K562 (cell line): ENCODE results near the gene CHRNA3. TPM values are rescaled to one million over a fixed set of nuclear protein-coding genes. Genes with fewer than 3 reads are reported as not detected.

Source experiments
- ATAC-seq: fragments of 200-7000 bp; cut with Tn5 transposase; 3 replicates; pipeline ENCODE4 v1.9.1; 2020; ENCODE audit warnings: moderate library complexity
- BruUV-seq: library from RNA; stranded (reverse); fragments of 400-500 nt; replicated peaks from 2 replicates; lab custom pipeline; 2021; lab: Mats Ljungman, UMichigan
- CTCF ChIA-PET: fragments of 300-600 bp; formaldehyde crosslinking; extraction: SDS; loops from one replicate; lab custom pipeline; 2021; ENCODE audit warnings: low intra/inter-chr PET ratio; lab: Yijun Ruan, JAX
- POLR2A ChIA-PET: fragments of 300-600, 350-650 bp; sonication (Branson Sonifier 250); formaldehyde crosslinking; extraction: SDS; loops from one replicate; lab custom pipeline; 2021; ENCODE audit warnings: antibody characterized with exemption, inconsistent platforms; lab: Yijun Ruan, JAX
- DNase-seq, 4 experiments: peaks; one replicate each; pipeline versions ENCODE4 v3.0.0 to v3.0.0-alpha.2; 2011 to 2018; ENCODE audit warnings: low spot score in 3 of 4, mixed read lengths in 3 of 4; ENCODE audit errors: extremely low read depth in 1 of 4
- FAIRE-seq: peaks from 2 replicates; lab custom pipeline; 2011; peaks lifted over from hg19 to GRCh38; lab: Jason Lieb, UNC
- H2AFZ ChIP-seq: 2 replicates; pipeline ENCODE4 v1.6.0; 2011; ENCODE audit warnings: low read depth, low read length, control low read depth, inconsistent platforms
- H3K27ac ChIP-seq: fragments of 200-600 bp; 3 replicates; pipeline ENCODE4 v1.8.0; 2011; ENCODE audit warnings: low read depth, mild to moderate bottlenecking, control low read depth, inconsistent platforms, low read length, moderate library complexity, mixed read lengths; ENCODE audit errors: extremely low read depth
- H3K27me3 ChIP-seq, 2 experiments: fragments of 300-600 bp in 1 of 2; 2 replicates in 1 of 2; 3 replicates in 1 of 2; pipeline versions ENCODE4 v1.6.0 to v1.8.0; 2011; ENCODE audit warnings: inconsistent platforms in 2 of 2, low read length in 2 of 2, mild to moderate bottlenecking in 1 of 2, mixed read lengths in 1 of 2, moderate library complexity in 1 of 2; ENCODE audit not compliant: control insufficient read depth in 2 of 2, insufficient read depth in 2 of 2
- H3K36me3 ChIP-seq: fragments of 300-600 bp; 3 replicates; pipeline ENCODE4 v1.8.0; 2011; ENCODE audit warnings: mild to moderate bottlenecking, low read length, inconsistent platforms; ENCODE audit not compliant: control insufficient read depth, insufficient read depth
- H3K4me1 ChIP-seq, 2 experiments: fragments of 200-600 bp in 1 of 2; replicated peaks in 1 of 2; 2 replicates in 1 of 2; 3 replicates in 1 of 2; pipeline versions ENCODE4 v1.5.1 to v1.8.0; 2011; ENCODE audit warnings: inconsistent platforms in 2 of 2, low read length in 2 of 2, mild to moderate bottlenecking in 1 of 2, mixed read lengths in 1 of 2, moderate library complexity in 1 of 2; ENCODE audit not compliant: control insufficient read depth in 2 of 2, insufficient read depth in 2 of 2
- H3K4me2 ChIP-seq: 2 replicates; pipeline ENCODE4 v1.6.1; 2011; ENCODE audit warnings: low read length, control low read depth, inconsistent platforms, mixed read lengths; ENCODE audit not compliant: insufficient read depth
- H3K4me3 ChIP-seq: fragments of 200-600 bp; sonication (generic), shearing (Covaris generic); 2 replicates; pipeline ENCODE4 v1.5.1; 2016; ENCODE audit warnings: control low read depth, inconsistent platforms
- H3K79me2 ChIP-seq: fragments of 200-600 bp; 3 replicates; pipeline ENCODE4 v1.8.0; 2011; ENCODE audit warnings: low read length, inconsistent platforms; ENCODE audit not compliant: control insufficient read depth, insufficient read depth
- H3K9ac ChIP-seq, 2 experiments: 2 replicates each; pipeline versions ENCODE4 v1.6.0 to v1.6.1; 2011; ENCODE audit warnings: low read depth in 2 of 2, low read length in 2 of 2, control low read depth in 1 of 2, inconsistent platforms in 1 of 2, mild to moderate bottlenecking in 1 of 2, mixed read lengths in 1 of 2; ENCODE audit not compliant: insufficient read depth in 1 of 2
- H3K9me1 ChIP-seq: one replicate; pipeline ENCODE4 v1.6.0; 2011; ENCODE audit warnings: inconsistent platforms, mild to moderate bottlenecking, low read length, moderate library complexity; ENCODE audit not compliant: control insufficient read depth, insufficient read depth
- H3K9me3 ChIP-seq: replicated peaks from 2 replicates; pipeline ENCODE4 v1.5.1; 2011; ENCODE audit warnings: low read depth, low read length, inconsistent platforms; ENCODE audit not compliant: control insufficient read depth, insufficient read depth
- H4K20me1 ChIP-seq: replicated peaks from 2 replicates; pipeline ENCODE4 v1.6.1; 2011; ENCODE audit warnings: low read length, inconsistent platforms, mixed read lengths; ENCODE audit not compliant: control insufficient read depth, insufficient read depth
- ETS2 ChIP-seq: IDR thresholded peaks from 2 replicates; pipeline ENCODE4 v1.6.1; 2016; ENCODE audit warnings: borderline replicate concordance, missing genetic modification characterization, mild to moderate bottlenecking, moderate library complexity, missing compliant biosample characterization; ENCODE audit not compliant: poor library complexity, severe bottlenecking
- GATAD2B ChIP-seq: fragments of 450-650 bp; IDR thresholded peaks from 2 replicates; pipeline ENCODE4 v1.6.1; 2017; ENCODE audit warnings: mild to moderate bottlenecking, borderline replicate concordance
- GTF2A2 ChIP-seq: IDR thresholded peaks from 2 replicates; pipeline ENCODE4 v1.6.1; 2016; ENCODE audit warnings: mild to moderate bottlenecking, missing genetic modification characterization, missing compliant biosample characterization
- NCOR1 ChIP-seq: fragments of 450-650 bp; IDR thresholded peaks from 2 replicates; pipeline ENCODE4 v1.6.1; 2016; ENCODE audit warnings: mild to moderate bottlenecking, moderate library complexity
- TBP ChIP-seq: optimal IDR thresholded peaks from 2 replicates; pipeline ENCODE3; 2011; ENCODE audit warnings: low read depth, low read length, improper control_type of control experiment
- ZSCAN32 ChIP-seq: fragments of 450-650 bp; formaldehyde crosslinking; IDR thresholded peaks from 2 replicates; pipeline ENCODE4 v1.4.0; 2020; ENCODE audit warnings: mild to moderate bottlenecking, moderate library complexity
- WGBS: fragments of 100-300 bp; shearing (Covaris generic); methylation state at CpG from one replicate; pipeline ENCODE4 v1.1.6; 2016; ENCODE audit warnings: low coverage, mixed read lengths; ENCODE audit not compliant: insufficient coverage; ENCODE audit errors: missing lambda C conversion rate; 5-methylcytosine and 5-hydroxymethylcytosine counted together
- in situ Hi-C: fragments of 300-500 bp; cut with MboI; formaldehyde crosslinking; loops from 4 replicates; pipeline ENCODE4 v1.15.0; 2018; ENCODE audit warnings: inconsistent platforms, mixed read lengths
- intact Hi-C: fragments of 100-400 bp; cut with micrococcal nuclease; formaldehyde crosslinking; loops from 2 replicates; pipeline ENCODE4 v1.14.2; 2022
- polyA plus RNA-seq, 8 experiments: library from polyadenylated mRNA; depleted of rRNA in 4 of 8; stranded (reverse) in 5 of 8; unstranded in 3 of 8; fragments of >200 nt; fragmentation: Nextera tagmentation in 2 of 8; fragmentation: Illumina TruSeq in 1 of 8; extraction: Ambion mirVana in 2 of 8; extraction: Trizol in 1 of 8; gene quantifications; 2 replicates each; pipeline versions ENCODE4 v1.2.1 to v1.2.3, GENCODE V29; 2011 to 2014; ENCODE audit warnings: inconsistent platforms in 1 of 8, missing spikeins in 1 of 8
- total RNA-seq, 7 experiments: library from RNA; depleted of rRNA in 6 of 7; stranded (reverse); fragments of >200 nt in 6 of 7; fragmentation: Illumina TruSeq in 2 of 7; extraction: Trizol in 2 of 7; gene quantifications; 2 replicates each; pipeline versions ENCODE4 v1.2.1 to v1.2.3, GENCODE V29; 2011 to 2021; ENCODE audit warnings: low replicate concordance in 1 of 7
- TF ChIP-seq, protein P1 (sequence below), 2 experiments: fragments of 450-650 bp in 1 of 2; sonication (generic) in 1 of 2; formaldehyde crosslinking in 1 of 2; IDR thresholded peaks in 1 of 2; conservative IDR thresholded peaks in 1 of 2; 2 replicates each; pipeline versions ENCODE4 v1.6.1 to v1.8.1; 2016 to 2023; ENCODE audit warnings: mild to moderate bottlenecking in 2 of 2, moderate library complexity in 2 of 2, inconsistent platforms in 1 of 2, missing genetic modification reagents in 1 of 2
- TF ChIP-seq, protein P2 (sequence below), 2 experiments: fragments of 450-650 bp; IDR thresholded peaks; 2 replicates each; pipeline ENCODE4 v1.6.1; 2018; ENCODE audit warnings: mild to moderate bottlenecking in 2 of 2, low read depth in 1 of 2; ENCODE audit not compliant: partially characterized antibody in 2 of 2
- TF ChIP-seq, protein P3 (sequence below): sonication (generic); IDR thresholded peaks from 2 replicates; pipeline ENCODE4 v1.6.1; 2016
- TF ChIP-seq, protein P4 (sequence below): fragments of 450-650 bp; formaldehyde crosslinking; conservative IDR thresholded peaks from 2 replicates; pipeline ENCODE4 v1.4.0; 2022; ENCODE audit warnings: mild to moderate bottlenecking, missing genetic modification characterization

CHRNA3 gene
- total and polyA plus RNA-seq, 9 of the 15 experiments (the other 6 are each of a cell fraction or from before 2014, with no cell fraction given) = 0.01 TPM; not detected in 8

DNA sequence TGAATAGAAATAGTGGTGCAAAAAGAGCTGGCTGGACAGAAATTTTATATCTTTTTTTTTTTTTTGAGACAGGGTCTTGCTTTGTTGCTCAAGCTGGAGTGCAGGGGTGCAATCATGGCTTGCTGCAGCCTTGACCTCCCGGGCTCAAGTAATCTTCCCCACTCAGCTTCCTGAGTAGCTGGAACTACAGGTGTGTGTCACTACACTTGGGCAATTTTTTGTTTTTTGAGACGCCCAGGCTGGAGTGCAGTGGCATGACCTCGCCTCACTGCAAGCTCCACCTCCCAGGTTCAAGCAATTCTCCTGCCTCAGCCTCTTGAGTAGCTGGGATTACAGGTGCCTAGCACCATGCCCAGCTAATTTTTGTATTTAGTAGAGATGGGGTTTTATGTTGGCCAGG is 22.4 kb downstream of the CHRNA3 start:
- BruUV-seq = no TSS peak
- Histone ChIP-seq H3K36me3 (no peaks in the 10 kb centered on the region), H3K9me3 (no peaks in the 10 kb centered on the region), H2AFZ (no peak overlapping the region), H3K79me2 (no peaks in the 10 kb centered on the region), H3K4me3 (no peak overlapping the region), H3K4me2 (no peak overlapping the region), H3K9me1 (no peaks in the 10 kb centered on the region), H3K27ac (no peak overlapping the region), H4K20me1 (0 out of 2 replicates have a peak, but pooled peaks cover 4% of the 10 kb centered on the region), H3K4me1 (no peaks in the 10 kb centered on the region; a peak in 2 of 5 replicates), H3K9ac (no peak overlapping the region), H3K27me3 (peaks cover 12 to 15% of the 10 kb centered on the region in 2 experiments; a peak in 4 of 5 replicates)
- whole genome bisulfite sequencing = 34% methylated on average over 3 of the region's 3 CpGs
- DNase-seq = no peak
- in situ Hi-C loops (no loop called here), intact Hi-C loops (no loop called here)
- no peak for ATAC-seq
- TF ChIP-seq, protein P1, sequence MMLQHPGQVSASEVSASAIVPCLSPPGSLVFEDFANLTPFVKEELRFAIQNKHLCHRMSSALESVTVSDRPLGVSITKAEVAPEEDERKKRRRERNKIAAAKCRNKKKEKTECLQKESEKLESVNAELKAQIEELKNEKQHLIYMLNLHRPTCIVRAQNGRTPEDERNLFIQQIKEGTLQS (IDR thresholded peaks at IDR 0.05) = no peak
- TF ChIP-seq, protein P1 (CRISPR knock-in tag; conservative IDR thresholded peaks at IDR 0.05) = no peak
- TF ChIP-seq ETS2 = no peak
- TF ChIP-seq ZSCAN32 (CRISPR knock-in tag) = no peak
- TF ChIP-seq GATAD2B = no peak
- TF ChIP-seq, protein P2, sequence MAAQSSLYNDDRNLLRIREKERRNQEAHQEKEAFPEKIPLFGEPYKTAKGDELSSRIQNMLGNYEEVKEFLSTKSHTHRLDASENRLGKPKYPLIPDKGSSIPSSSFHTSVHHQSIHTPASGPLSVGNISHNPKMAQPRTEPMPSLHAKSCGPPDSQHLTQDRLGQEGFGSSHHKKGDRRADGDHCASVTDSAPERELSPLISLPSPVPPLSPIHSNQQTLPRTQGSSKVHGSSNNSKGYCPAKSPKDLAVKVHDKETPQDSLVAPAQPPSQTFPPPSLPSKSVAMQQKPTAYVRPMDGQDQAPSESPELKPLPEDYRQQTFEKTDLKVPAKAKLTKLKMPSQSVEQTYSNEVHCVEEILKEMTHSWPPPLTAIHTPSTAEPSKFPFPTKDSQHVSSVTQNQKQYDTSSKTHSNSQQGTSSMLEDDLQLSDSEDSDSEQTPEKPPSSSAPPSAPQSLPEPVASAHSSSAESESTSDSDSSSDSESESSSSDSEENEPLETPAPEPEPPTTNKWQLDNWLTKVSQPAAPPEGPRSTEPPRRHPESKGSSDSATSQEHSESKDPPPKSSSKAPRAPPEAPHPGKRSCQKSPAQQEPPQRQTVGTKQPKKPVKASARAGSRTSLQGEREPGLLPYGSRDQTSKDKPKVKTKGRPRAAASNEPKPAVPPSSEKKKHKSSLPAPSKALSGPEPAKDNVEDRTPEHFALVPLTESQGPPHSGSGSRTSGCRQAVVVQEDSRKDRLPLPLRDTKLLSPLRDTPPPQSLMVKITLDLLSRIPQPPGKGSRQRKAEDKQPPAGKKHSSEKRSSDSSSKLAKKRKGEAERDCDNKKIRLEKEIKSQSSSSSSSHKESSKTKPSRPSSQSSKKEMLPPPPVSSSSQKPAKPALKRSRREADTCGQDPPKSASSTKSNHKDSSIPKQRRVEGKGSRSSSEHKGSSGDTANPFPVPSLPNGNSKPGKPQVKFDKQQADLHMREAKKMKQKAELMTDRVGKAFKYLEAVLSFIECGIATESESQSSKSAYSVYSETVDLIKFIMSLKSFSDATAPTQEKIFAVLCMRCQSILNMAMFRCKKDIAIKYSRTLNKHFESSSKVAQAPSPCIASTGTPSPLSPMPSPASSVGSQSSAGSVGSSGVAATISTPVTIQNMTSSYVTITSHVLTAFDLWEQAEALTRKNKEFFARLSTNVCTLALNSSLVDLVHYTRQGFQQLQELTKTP (IDR thresholded peaks at IDR 0.05; ENCODE audit: low read depth in 1 of 2, partially characterized antibody in 2 of 2) = no peak
- TF ChIP-seq GTF2A2 (tag) = no peak
- TF ChIP-seq, protein P3, sequence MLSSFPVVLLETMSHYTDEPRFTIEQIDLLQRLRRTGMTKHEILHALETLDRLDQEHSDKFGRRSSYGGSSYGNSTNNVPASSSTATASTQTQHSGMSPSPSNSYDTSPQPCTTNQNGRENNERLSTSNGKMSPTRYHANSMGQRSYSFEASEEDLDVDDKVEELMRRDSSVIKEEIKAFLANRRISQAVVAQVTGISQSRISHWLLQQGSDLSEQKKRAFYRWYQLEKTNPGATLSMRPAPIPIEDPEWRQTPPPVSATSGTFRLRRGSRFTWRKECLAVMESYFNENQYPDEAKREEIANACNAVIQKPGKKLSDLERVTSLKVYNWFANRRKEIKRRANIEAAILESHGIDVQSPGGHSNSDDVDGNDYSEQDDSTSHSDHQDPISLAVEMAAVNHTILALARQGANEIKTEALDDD = no peak
- no peak for TF ChIP-seq TBP
- TF ChIP-seq, protein P4, sequence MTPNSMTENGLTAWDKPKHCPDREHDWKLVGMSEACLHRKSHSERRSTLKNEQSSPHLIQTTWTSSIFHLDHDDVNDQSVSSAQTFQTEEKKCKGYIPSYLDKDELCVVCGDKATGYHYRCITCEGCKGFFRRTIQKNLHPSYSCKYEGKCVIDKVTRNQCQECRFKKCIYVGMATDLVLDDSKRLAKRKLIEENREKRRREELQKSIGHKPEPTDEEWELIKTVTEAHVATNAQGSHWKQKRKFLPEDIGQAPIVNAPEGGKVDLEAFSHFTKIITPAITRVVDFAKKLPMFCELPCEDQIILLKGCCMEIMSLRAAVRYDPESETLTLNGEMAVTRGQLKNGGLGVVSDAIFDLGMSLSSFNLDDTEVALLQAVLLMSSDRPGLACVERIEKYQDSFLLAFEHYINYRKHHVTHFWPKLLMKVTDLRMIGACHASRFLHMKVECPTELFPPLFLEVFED (CRISPR knock-in tag) = no peak
- TF ChIP-seq NCOR1 = no peak
- CTCF ChIA-PET = no interaction called here
- POLR2A ChIA-PET = no interaction called here
- no peak for FAIRE-seq
